ENCODE data around the gene WDR33. TPM values are rescaled to one million over a fixed set of nuclear protein-coding genes. Genes with fewer than 3 reads are reported as not detected.

Gene WDR33
- total and polyA plus RNA-seq, 2 donors (not counting 3 experiments of a cell fraction or from before 2014, with no cell fraction given) = 16.4 to 52.5 TPM

- Histone ChIP-seq H3K9me1 (replicated peaks; ENCODE audit: control insufficient read depth, extremely low read depth, insufficient read depth, low read length) (no peaks in the 10 kb centered on the region), H3K27me3 (ENCODE audit: control insufficient read depth in 2 of 2, insufficient read depth in 2 of 2, low read length in 2 of 2) (no peaks in the 10 kb centered on the region), H2AFZ (ENCODE audit: low read depth, low read length) (no peak overlapping the region), H3K79me2 (ENCODE audit: control insufficient read depth, insufficient read depth, low read length) (peaks cover 77% of the 10 kb centered on the region), H3K4me1 (ENCODE audit: control insufficient read depth, extremely low read depth, insufficient read depth, low read length) (no peaks in the 10 kb centered on the region), H3K4me2 (ENCODE audit: insufficient read depth, low read length) (no peak overlapping the region), H4K20me1 (replicated peaks; ENCODE audit: control insufficient read depth, extremely low read depth, insufficient read depth, low read length) (peaks cover 5% of the 10 kb centered on the region), H3K27ac (ENCODE audit: insufficient read depth, low read depth, low read length) (no peak overlapping the region), H3K9ac (replicated peaks; ENCODE audit: extremely low read depth, insufficient read depth, low read length) (no peak overlapping the region), H3K4me3 (replicated peaks in 1 of 3; ENCODE audit: insufficient read depth in 1 of 3, low read depth in 1 of 3, low read length in 3 of 3) (no peak overlapping the region), H3K9me3 (replicated peaks; ENCODE audit: control insufficient read depth, insufficient read depth, low read length) (no peaks in the 10 kb centered on the region), H3K36me3 (ENCODE audit: control insufficient read depth in 2 of 2, extremely low read depth in 1 of 2, insufficient read depth in 2 of 2, low read length in 2 of 2) (no peaks in the 10 kb centered on the region)
- FAIRE-seq (no peak), DNase-seq (ENCODE audit: low read depth, low spot score) (no peak)
- no TSS peak for BruUV-seq (replicated peaks)
- ChIA-PET CTCF (interaction anchor here (1.5 kb wide), 1 partner anchor 187 kb away, joined by 9 read pairs; no protein-coding TSS in a partner anchor), POLR2A (interaction anchor here (0.7 kb wide), 1 partner anchor 458 kb away, joined by 6 read pairs; no protein-coding TSS in a partner anchor)
- TF ChIP-seq EZH2 (IDR thresholded peaks at IDR 0.05; ENCODE audit: borderline replicate concordance, low read depth, low read length, severe bottlenecking) (no peak), GATA2 (IDR thresholded peaks at IDR 0.05; ENCODE audit: insufficient read depth, insufficient read length, low read depth, low read length) (no peak), FOS (IDR thresholded peaks at IDR 0.05; ENCODE audit: borderline replicate concordance, insufficient read depth, low read length) (no peak), MAX (IDR thresholded peaks at IDR 0.05; ENCODE audit: insufficient read depth, insufficient read length) (no peak), POLR2A (IDR thresholded peaks at IDR 0.05; ENCODE audit: low read depth, low read length) (no peak), POLR2AphosphoS5 (IDR thresholded peaks at IDR 0.05; ENCODE audit: insufficient read depth, low read depth, low read length) (no peak), JUN (IDR thresholded peaks at IDR 0.05; ENCODE audit: borderline replicate concordance, insufficient read depth, insufficient read length, low read depth) (no peak), MYC (IDR thresholded peaks at IDR 0.05; ENCODE audit: low read depth, low read length) (no peak)
- TF ChIP-seq, protein P1, sequence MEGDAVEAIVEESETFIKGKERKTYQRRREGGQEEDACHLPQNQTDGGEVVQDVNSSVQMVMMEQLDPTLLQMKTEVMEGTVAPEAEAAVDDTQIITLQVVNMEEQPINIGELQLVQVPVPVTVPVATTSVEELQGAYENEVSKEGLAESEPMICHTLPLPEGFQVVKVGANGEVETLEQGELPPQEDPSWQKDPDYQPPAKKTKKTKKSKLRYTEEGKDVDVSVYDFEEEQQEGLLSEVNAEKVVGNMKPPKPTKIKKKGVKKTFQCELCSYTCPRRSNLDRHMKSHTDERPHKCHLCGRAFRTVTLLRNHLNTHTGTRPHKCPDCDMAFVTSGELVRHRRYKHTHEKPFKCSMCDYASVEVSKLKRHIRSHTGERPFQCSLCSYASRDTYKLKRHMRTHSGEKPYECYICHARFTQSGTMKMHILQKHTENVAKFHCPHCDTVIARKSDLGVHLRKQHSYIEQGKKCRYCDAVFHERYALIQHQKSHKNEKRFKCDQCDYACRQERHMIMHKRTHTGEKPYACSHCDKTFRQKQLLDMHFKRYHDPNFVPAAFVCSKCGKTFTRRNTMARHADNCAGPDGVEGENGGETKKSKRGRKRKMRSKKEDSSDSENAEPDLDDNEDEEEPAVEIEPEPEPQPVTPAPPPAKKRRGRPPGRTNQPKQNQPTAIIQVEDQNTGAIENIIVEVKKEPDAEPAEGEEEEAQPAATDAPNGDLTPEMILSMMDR (IDR thresholded peaks at IDR 0.05; ENCODE audit: extremely low read depth in 1 of 2, insufficient read depth in 1 of 2, low read depth in 1 of 2, low read length in 2 of 2) = no peak
- dilution Hi-C loops (cut with MboI; ENCODE audit: extremely low pct_ligation_motif_present, low sequenced_read_pairs) (no loop called here), intact Hi-C loops (cut with micrococcal nuclease) (no loop called here)
Observed at GRCh38 chr2:127778447-127778846, 32.5 kb downstream of the WDR33 start.

Data from endothelial cell of umbilical vein (primary cell).